GM18508 (cell line): Measurements from ENCODE around the gene PFKM.
"Not testable (repeated sequence)": the region's sequence is repeated elsewhere in the genome, so short reads cannot be mapped to it uniquely, and the experiment has no call there.

Experiments used
- ATAC-seq: cut with Tn5 transposase; IDR thresholded peaks from one replicate; pipeline ENCODE4 v1.9.1; 2021; ENCODE audit warnings: moderate number of reproducible peaks; ENCODE audit not compliant: insufficient read depth, unreplicated experiment

Gene PFKM

DNA sequence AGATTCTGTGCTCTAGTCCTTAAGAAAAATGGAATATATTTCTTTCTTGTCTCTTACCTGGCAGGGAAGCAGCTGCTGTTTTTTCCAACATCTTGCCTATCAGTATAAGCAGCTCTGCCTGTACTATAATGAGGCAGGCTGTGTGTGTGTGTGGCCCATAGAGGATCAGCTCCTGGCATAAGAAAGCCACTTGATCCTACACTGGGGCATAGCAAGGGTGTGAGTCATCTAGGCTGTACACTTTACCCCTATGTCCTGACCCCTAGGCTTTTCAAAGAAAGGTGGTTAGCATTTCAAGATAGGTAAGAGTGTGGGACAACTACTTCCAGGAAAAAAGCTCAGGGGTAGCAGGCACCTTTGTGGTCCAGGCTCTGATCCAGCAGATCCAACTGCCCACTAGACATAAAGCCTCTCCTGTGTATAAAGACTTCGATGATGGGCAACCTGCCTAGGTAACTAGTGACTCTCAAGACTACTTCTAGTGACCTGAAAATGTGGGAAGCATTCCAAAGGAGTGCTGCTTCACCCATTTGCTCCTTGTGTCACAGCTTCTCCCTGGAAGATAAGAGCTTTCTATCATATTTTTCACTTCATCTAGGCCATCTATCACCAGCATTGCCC is 8.4 kb upstream of the PFKM start:
- no peak for ATAC-seq

DNA sequence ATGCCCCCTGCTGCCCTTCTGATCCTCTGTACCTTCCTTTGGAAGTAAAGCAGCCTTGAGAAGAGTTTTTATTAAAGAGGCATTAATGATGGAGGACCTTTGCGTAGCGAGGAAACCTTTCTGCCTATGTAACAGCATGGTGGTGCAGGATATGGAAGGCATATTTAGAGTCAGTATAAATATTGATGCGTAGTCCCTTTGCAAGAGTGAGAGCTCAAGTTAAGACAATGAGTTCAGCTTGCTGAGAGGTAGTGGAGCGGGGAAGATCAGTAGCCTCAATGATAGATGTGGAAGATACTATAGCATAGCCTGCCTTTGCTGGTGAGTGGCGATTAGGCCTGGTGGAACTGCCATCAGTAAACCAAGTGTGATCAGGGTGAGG is 7.9 kb upstream of the PFKM start:
- ATAC-seq: not testable (repeated sequence)

DNA sequence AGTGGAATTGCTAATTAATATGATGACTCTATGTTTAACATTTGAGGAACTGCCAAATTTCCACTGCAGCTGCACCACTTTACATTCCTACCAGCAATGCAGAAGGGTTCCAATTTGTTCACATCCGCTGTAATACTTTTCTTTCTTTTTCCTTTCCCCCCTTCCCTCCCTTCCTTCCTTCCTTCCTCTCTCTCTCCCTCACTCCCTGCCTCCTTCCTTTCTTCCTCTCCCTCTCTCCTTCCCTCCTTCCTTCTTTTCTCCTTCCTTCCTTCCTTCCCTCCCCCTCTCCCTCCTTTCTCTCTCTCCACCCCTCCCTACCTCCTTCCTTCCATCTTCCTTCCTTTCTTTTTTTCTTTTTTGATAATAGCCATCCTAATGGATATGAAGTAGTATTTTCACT is 3.2 kb upstream of the PFKM start:
- ATAC-seq: no peak

GRCh38 chr12:48118284-48118871 is 786 bp upstream of the PFKM start:
- no peak for ATAC-seq

GRCh38 chr12:48119834-48120195 is 651 bp downstream of the PFKM start:
- no peak for ATAC-seq

- ATAC-seq: no peak
Observed at GRCh38 chr12:48121522-48121921, 2.4 kb downstream of the PFKM start.

- no peak for ATAC-seq
Observed at GRCh38 chr12:48122065-48122834, 3.1 kb downstream of the PFKM start.

DNA sequence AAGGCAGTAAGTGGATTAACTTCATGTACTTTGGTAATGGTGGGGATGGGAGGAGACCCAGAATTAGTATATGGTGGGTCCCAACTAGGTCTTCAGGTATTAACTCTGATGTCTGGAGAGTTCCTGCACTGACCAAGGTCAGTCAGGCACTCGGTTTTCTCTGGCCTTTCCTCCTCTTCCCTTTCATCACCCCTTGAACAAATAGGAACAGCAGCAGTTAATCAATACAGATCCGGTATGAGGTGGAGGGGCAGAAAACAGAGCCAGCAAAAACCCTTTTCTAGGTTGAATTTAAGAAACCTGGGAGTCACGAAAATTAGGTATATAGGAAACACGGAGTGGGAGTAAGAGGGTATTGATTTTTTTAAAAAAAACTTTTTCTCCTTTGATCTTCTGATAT is 4.0 kb downstream of the PFKM start:
- no peak for ATAC-seq

DNA sequence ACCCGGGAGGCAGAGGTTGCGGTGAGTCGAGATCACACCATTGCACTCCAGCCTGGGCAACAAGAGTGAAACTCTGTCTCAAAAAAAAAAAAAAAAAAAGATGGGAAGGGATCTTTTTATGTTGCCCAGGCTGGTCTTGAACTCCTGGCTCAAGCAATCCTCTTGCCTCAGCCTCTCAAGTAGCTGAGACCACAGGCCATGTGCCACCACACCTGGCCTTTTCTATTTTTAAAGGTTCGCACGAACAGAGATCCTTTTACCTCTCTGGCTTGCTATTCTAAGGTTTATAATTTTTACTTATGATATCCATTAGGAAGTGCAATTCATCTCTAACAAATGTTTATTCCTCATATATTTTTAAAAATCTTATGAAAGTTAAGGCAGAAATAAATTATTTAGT is 6.4 kb downstream of the PFKM start:
- not testable (repeated sequence) for ATAC-seq

GRCh38 chr12:48125985-48126384 is 6.8 kb downstream of the PFKM start:
- no peak for ATAC-seq

GRCh38 chr12:48126953-48127630 is 7.9 kb downstream of the PFKM start:
- no peak for ATAC-seq

- ATAC-seq: no peak
Observed at GRCh38 chr12:48128800-48129199, 9.6 kb downstream of the PFKM start.

DNA sequence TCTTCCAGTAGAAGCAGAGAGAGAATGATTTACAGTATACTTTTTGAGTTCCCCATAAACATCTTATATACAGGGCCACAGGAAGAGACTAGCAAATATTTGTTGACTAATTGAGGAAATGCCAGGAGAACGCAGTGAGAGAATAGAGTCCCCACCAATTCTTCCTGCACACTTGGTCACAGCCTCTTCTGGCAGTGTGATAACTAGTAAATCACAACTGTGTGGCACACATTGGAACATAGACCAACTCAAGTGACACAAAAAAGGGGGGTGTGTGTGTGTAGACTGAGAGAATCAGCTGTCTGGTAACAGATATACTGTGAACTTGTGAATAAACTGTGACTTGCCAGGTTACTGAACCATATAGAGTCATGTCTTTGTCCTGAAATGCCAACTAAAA is 10.2 kb downstream of the PFKM start:
- no peak for ATAC-seq

GRCh38 chr12:48131517-48131916 is 12.4 kb downstream of the PFKM start:
- ATAC-seq: no peak

GRCh38 chr12:48132826-48133225 is 13.7 kb downstream of the PFKM start:
- no peak for ATAC-seq

DNA sequence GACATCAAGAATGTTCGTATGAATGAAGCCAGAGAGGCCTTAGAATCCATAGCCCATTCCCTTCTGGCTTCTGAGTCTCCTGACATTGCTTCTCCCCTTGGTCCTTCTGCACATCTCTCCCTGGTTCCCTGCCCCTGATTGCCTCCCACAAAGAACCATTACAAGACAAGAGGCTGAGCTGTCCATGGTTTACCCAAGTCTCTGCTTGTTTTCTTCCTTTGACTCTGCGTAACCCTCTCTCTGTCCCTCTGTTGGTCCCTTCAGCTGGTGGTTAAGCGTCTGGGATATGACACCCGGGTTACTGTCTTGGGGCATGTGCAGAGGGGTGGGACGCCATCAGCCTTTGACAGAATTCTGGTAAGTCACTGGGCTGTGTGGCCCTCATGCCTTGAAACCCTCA is 15.9 kb downstream of the PFKM start:
- ATAC-seq: no peak

- ATAC-seq: no peak
Observed at GRCh38 chr12:48142818-48143674, 23.9 kb downstream of the PFKM start.

DNA sequence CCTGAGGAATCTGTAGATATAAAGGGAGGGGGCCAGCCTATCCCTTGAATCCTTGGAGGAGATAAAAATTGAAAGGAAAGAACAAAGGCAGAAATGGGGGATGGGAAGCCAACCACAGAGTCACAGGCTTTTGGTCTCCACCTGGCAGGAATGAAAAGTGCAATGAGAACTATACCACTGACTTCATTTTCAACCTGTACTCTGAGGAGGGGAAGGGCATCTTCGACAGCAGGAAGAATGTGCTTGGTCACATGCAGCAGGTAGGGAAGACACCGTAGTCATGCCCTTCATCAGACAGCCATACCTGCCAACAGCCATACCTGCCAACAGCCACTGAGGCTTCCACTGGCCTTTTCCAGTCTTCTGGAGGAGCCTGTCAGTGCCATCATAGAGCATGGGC is 24.7 kb downstream of the PFKM start:
- no peak for ATAC-seq

- no peak for ATAC-seq
Observed at GRCh38 chr12:48145981-48146380, 26.8 kb downstream of the PFKM start.

GRCh38 chr12:48151103-48151771 is 32.1 kb downstream of the PFKM start:
- no peak for ATAC-seq
